IPS-20b (cell line): Measurements from ENCODE around the gene PRKCA.

Source experiments
- H3K27ac ChIP-seq: one replicate; pipeline ENCODE4 v1.5.1; 2013; ENCODE audit warnings: low read length
- H3K27me3 ChIP-seq: 2 replicates; pipeline ENCODE4 v1.6.1; 2013; ENCODE audit warnings: mild to moderate bottlenecking, low read length, inconsistent platforms; ENCODE audit not compliant: insufficient read depth
- H3K36me3 ChIP-seq: 2 replicates; pipeline ENCODE4 v1.6.1; 2013; ENCODE audit warnings: low read depth, mild to moderate bottlenecking, inconsistent platforms, low read length, moderate library complexity; ENCODE audit not compliant: insufficient read depth
- H3K4me1 ChIP-seq: 2 replicates; pipeline ENCODE4 v1.6.1; 2013; ENCODE audit warnings: mild to moderate bottlenecking, control low read depth, inconsistent platforms, low read length, moderate library complexity; ENCODE audit not compliant: insufficient read depth
- H3K4me3 ChIP-seq: 2 replicates; pipeline ENCODE4 v1.5.1; 2013; ENCODE audit warnings: mild to moderate bottlenecking, low read length, inconsistent platforms
- H3K9ac ChIP-seq: 2 replicates; pipeline ENCODE4 v1.6.1; 2013; ENCODE audit warnings: low read depth, mild to moderate bottlenecking, inconsistent platforms, low read length, moderate library complexity
- H3K9me3 ChIP-seq: 2 replicates; pipeline ENCODE4 v1.6.1; 2013; ENCODE audit warnings: mild to moderate bottlenecking, low read depth, low read length, inconsistent platforms; ENCODE audit not compliant: insufficient read depth

The PRKCA gene

DNA sequence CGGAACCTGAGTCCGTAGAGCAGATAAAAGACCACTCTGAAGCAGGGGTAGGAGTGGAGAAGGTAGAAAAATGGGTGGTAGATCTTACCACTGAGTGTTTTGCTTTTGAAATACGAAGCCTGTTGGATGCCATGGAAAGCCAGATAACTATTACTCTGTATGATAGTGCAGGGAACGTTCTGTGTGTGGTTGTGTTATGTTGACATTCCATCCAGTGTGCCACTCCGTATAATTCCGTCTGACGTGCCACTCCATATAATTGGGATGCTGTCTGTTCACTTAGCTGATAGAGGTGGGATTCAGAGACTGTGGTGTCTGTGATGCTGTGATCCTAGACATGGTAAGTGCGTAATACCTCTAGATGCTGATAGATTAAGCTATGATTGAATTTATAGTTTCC, 269.3 kb downstream of the PRKCA start:
- H3K9me3 ChIP-seq, result no peaks in the 10 kb centered on the region
- H3K27me3 ChIP-seq, result no peaks in the 10 kb centered on the region
- H3K27ac ChIP-seq, result no peak overlapping the region

GRCh38 chr17:66573078-66573477, 270.7 kb downstream of the PRKCA start:
- Histone ChIP-seq H3K4me3 (no peak overlapping the region), H3K27ac (no peak overlapping the region), H3K36me3 (no peaks in the 10 kb centered on the region), H3K9me3 (no peaks in the 10 kb centered on the region), H3K27me3 (no peaks in the 10 kb centered on the region), H3K9ac (no peak overlapping the region), H3K4me1 (peaks cover 3% of the 10 kb centered on the region; the same call in 1 of the 2 replicates)

More for the DNA sequence above, 269.3 kb downstream of the PRKCA start:
- Histone ChIP-seq H3K9ac (no peak overlapping the region), H3K4me3 (no peak overlapping the region), H3K4me1 (peaks cover 6% of the 10 kb centered on the region; the same call in 1 of the 2 replicates), H3K36me3 (no peaks in the 10 kb centered on the region)

GRCh38 chr17:66574123-66574522, 271.7 kb downstream of the PRKCA start:
- peaks cover 5% of the 10 kb centered on the region; the same call in 1 of the 2 replicates for H3K4me1 ChIP-seq
- no peaks in the 10 kb centered on the region for H3K9me3 ChIP-seq
- H3K36me3 ChIP-seq, result no peaks in the 10 kb centered on the region
- H3K27ac ChIP-seq, result no peak overlapping the region
- H3K4me3 ChIP-seq, result no peak overlapping the region
- no peak overlapping the region for H3K9ac ChIP-seq
- no peaks in the 10 kb centered on the region for H3K27me3 ChIP-seq

DNA sequence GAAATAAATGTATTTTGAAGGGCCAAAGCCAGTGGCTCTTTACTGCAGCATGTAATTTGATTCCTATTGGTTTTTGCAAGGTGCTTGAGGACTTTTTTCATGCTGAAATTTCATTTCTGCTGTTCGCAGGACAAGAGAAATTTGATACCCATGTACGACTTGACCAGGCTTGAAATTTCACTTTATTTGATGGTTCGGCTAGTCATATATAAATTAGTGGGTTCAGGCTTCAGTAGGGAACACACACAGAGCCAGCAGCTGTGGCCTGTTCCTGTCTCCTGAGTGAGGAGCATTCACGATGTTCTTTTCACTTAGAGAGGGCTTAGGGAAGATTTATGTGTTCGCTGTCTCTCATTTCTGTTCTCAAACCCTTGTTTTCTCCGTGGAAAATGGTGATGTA, 274.1 kb downstream of the PRKCA start:
- H3K36me3 ChIP-seq, result no peaks in the 10 kb centered on the region
- H3K27ac ChIP-seq, result no peak overlapping the region
- H3K4me1 ChIP-seq, result peaks cover 14% of the 10 kb centered on the region; the same call in 1 of the 2 replicates
- no peak overlapping the region for H3K9ac ChIP-seq
- H3K4me3 ChIP-seq, result no peak overlapping the region
- H3K27me3 ChIP-seq, result no peaks in the 10 kb centered on the region
- no peaks in the 10 kb centered on the region for H3K9me3 ChIP-seq

DNA sequence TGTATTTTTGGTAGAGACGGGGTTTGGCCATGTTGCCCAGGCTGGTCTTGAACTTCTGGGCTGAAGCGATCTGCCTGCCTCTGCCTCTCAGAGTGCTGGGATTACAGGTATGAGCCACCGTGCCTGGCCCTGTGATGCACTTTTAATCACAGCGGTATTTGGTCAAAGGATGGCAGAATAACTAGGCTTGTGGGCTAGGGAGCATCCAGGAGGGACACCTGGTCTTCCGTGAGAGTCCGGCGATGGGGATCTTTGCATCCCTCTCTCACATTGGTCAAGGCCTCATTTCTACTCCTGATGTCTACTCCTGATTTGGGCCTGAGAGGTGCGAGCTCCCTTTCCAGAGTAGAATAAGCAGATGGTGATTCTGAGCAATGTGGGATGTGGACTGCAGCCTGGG, 274.6 kb downstream of the PRKCA start:
- Histone ChIP-seq H3K27ac (no peak overlapping the region), H3K9me3 (no peaks in the 10 kb centered on the region), H3K4me3 (no peak overlapping the region), H3K4me1 (peaks cover 14% of the 10 kb centered on the region; the same call in 1 of the 2 replicates), H3K36me3 (no peaks in the 10 kb centered on the region), H3K9ac (no peak overlapping the region), H3K27me3 (no peaks in the 10 kb centered on the region)

DNA sequence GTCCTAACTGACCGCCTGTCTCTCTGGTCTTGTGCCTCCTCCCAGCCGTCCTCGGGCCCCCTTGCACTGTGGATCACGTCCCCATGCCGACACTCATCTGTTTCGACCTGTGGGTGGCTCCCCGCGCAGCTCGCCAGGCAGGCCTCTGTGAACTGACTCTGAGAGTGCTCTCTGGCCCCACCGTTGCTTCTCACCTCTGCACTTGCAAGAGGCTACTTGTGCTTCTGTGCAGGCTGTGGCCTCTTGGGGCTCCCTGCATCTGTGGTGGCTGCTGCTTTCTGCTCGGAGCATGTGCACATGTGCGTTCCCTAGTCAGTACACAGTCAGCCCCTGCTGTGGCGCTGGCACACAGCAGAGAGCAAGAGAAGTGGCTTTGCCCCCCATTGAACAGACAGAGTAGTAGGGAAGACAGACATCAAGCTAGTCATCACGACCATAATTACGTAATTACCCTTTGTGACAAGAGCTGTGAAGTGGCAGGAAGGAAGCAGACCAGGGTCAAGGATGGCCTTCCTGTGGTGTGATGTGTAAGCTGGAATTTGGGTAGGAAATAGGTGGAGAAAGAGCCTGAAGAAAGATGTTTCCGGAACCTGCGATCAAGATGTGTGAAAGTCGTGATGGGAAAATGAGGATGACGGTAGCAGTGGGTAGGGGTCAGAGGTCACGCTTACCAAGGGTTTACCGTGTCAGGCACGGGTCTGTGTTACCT, 276.5 kb downstream of the PRKCA start:
- Histone ChIP-seq H3K27me3 (no peaks in the 10 kb centered on the region), H3K9ac (no peak overlapping the region), H3K36me3 (no peaks in the 10 kb centered on the region), H3K27ac (no peak overlapping the region), H3K9me3 (no peaks in the 10 kb centered on the region), H3K4me1 (peaks cover 14% of the 10 kb centered on the region; the same call in 1 of the 2 replicates), H3K4me3 (no peak overlapping the region)

GRCh38 chr17:66579556-66579955, 277.1 kb downstream of the PRKCA start:
- Histone ChIP-seq H3K4me3 (no peak overlapping the region), H3K27me3 (no peaks in the 10 kb centered on the region), H3K27ac (no peak overlapping the region), H3K9ac (no peak overlapping the region), H3K9me3 (no peaks in the 10 kb centered on the region), H3K4me1 (peaks cover 14% of the 10 kb centered on the region; the same call in 1 of the 2 replicates), H3K36me3 (no peaks in the 10 kb centered on the region)

DNA sequence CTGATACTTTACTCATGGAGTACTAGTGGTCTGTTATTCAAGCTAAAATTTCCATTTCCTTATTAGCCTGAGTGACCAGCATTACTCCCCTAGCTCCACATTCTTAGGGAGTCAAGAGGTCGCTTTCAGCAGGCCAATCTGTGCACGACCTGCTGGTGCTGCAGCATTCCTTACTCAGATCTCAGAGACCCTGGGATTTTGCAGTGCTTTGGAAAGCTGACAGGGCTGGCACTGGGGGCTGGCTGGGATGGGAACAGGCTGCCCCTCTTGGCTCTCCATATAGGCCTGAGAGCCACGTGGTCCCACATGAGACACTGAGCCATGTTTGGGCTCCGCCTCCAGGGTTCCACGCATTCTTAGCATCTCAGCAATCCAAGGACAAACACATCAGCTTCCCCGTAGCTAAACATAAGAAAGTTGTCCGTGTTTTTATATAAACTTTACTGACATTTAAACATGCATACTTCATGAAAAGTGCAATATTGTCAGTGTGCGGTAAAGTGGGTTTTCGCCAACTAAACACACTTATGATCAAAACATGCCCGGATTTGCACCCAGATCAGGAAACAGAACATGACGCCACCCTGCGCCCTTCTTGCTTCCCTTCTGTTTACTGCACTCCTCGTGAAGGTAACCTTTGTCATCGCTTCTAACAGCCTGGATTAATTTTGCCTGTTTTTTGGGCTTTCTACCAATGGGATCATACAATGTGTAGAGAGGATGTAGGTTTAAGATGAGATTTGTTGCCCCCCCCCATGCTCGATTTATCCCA, 278.0 kb downstream of the PRKCA start:
- no peaks in the 10 kb centered on the region for H3K9me3 ChIP-seq

DNA sequence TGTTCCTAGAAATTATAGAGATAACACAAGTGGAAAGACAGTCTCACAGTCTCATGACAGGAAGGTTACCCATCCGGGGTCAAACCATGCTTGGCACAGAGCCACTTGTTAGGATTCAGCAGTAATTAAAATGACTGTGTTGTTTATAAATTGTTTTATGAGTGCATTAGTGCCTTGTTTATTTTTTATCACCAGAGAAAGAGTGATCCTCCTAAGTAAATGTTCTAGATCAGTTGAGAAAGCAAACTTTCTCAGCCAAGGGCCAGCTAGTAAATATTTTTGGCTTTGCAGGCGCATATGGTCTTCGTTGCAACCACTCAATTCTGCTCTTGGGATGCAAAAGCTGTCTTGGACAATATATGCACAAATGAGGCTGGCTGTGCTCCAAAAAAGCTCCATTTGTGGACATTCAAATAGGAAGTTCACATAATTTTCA, 278.6 kb downstream of the PRKCA start:
- Histone ChIP-seq H3K27me3 (no peaks in the 10 kb centered on the region), H3K27ac (no peak overlapping the region), H3K9me3 (no peaks in the 10 kb centered on the region), H3K9ac (no peak overlapping the region), H3K36me3 (no peaks in the 10 kb centered on the region), H3K4me3 (no peak overlapping the region), H3K4me1 (peaks cover 14% of the 10 kb centered on the region; the same call in 1 of the 2 replicates)

More for the DNA sequence above, 278.0 kb downstream of the PRKCA start:
- Histone ChIP-seq H3K27me3 (no peaks in the 10 kb centered on the region), H3K4me1 (peaks cover 14% of the 10 kb centered on the region; the same call in 1 of the 2 replicates), H3K4me3 (no peak overlapping the region), H3K27ac (no peak overlapping the region), H3K9ac (no peak overlapping the region), H3K36me3 (no peaks in the 10 kb centered on the region)

GRCh38 chr17:66582373-66583111, 280.1 kb downstream of the PRKCA start:
- H3K9ac ChIP-seq, result no peak overlapping the region
- no peak overlapping the region for H3K4me3 ChIP-seq
- no peaks in the 10 kb centered on the region for H3K27me3 ChIP-seq
- no peak overlapping the region for H3K27ac ChIP-seq
- peaks cover 14% of the 10 kb centered on the region; the same call in 1 of the 2 replicates for H3K4me1 ChIP-seq
- no peaks in the 10 kb centered on the region for H3K36me3 ChIP-seq
- no peaks in the 10 kb centered on the region for H3K9me3 ChIP-seq

DNA sequence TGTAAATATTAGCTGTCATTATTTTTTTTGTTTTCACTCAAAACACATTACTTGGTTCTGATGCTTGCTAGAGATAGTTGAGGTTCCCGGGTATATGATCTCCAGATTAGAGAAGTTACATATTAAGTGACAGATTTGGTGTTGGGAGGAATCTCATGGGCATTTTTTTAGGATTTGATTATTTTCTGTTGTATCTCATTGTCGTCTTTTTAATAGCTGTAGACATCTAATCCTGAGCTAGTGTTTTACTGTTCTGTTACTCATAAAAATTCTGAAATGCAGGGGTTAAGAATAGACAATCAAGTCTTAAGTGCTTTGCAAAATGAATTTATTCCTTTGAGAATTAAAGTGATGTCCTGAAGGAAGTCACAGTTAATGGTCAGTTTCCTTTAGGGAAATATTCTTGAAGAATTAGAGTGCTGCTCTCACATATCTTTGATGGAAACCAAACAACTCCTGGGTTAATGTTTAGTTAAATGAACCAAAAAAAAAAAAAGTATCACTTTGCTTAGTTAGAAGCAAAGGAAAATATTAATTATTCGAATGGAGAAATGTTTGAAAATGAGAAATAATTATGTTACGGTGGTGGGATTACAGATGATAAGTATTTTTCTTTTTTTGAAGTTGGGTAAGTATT, 280.8 kb downstream of the PRKCA start:
- Histone ChIP-seq H3K9me3 (no peaks in the 10 kb centered on the region), H3K9ac (no peak overlapping the region), H3K4me3 (no peak overlapping the region), H3K4me1 (peaks cover 9% of the 10 kb centered on the region; the same call in 1 of the 2 replicates), H3K27ac (no peak overlapping the region), H3K36me3 (no peaks in the 10 kb centered on the region), H3K27me3 (no peaks in the 10 kb centered on the region)
